ELF-1 (cell line): ENCODE data around the gene RHEB.

Source experiments
- DNase-seq: peaks from one replicate; pipeline ENCODE4 v3.0.0-alpha.2; 2016; ENCODE audit warnings: low read depth, low spot score

RHEB gene

DNA sequence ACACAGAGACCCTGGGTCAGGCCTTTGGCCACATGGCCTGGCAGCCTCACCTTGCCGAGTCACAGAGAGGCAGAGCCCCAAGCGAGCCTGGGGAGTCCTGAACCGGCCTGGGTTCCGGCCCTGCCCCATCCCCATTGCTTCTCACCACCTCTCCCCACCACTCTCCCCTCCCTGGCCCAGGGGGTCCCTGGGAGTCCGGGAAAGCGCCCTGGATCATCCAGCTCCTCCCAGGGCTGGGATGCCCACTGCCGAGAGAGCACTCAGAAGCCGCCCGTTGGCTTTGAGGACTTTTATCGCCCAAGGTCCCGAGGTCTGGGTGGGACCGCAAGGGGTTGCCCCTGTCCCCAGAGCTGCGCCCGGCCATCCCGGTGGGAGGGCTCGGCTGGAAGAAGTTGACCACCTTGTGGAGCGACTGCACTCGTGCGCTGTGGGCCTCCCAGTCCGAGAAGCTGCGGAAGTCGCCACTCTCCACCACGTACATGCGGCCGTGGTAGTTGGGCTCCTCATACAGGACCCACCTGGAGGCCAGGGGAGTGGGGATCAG is 87.9 kb downstream of the RHEB start:
- no peak for DNase-seq

DNA sequence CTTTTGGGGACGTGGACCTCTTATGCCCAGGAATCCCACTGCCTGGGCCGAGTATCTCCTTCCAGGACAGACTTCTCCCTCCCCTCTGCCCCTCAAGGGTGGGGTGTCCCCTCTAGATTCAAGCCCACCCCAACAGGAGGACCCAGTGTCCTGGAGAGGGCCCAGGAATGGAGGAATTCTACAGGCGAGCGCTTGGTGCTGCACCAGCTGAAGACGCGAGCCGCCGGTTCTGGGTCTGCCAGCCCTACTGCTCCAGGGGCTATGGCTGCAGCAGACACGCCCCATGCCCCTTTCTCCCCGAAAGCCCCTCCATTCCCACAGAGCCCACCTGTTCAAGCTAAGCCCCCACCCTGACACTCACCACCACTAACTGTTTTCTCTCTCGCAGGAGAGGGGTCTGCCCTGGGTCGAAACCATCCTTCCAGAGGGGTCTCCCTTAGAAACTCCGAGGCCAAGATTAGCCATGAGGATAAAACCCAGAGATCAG is 88.4 kb downstream of the RHEB start:
- no peak for DNase-seq

DNA sequence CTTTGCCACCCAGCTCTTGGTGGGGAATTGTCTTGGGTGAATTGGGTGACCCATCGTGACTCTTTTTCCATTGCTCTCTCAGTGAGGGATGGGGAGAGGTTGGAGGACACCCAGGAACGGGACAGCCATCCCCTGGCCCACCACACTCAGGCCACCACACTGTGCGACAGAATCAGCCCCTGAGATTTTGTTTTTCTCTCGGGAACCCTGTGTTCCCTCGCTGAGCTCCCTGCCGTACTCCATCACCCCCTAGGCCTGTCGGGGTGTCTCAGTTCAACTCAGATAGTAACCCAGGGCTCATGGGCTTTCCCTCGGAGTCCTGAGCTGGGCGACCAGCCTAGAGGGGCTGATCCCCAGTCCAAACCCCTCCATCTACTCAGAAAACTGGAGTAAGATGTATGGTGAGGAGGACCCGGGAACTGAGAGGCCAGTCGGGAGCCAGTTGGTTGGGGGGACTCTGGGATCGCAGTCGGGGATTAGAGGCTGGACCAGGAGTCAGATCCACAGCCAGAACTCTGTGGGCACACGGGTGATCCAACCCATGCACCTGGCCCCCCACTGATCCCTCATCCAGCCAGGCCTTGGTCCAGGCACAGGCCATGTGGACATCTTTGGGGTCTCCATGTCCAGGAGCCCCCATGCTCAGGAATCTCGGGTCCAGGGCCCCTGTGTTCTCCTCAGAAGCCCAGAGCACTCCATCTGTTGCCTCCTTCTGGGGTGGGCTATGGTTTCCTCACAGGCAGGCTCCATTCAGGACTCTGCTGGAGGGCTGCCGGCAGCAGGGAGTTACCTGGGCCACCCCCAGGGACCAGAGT is 89.1 kb downstream of the RHEB start:
- no peak for DNase-seq

DNA sequence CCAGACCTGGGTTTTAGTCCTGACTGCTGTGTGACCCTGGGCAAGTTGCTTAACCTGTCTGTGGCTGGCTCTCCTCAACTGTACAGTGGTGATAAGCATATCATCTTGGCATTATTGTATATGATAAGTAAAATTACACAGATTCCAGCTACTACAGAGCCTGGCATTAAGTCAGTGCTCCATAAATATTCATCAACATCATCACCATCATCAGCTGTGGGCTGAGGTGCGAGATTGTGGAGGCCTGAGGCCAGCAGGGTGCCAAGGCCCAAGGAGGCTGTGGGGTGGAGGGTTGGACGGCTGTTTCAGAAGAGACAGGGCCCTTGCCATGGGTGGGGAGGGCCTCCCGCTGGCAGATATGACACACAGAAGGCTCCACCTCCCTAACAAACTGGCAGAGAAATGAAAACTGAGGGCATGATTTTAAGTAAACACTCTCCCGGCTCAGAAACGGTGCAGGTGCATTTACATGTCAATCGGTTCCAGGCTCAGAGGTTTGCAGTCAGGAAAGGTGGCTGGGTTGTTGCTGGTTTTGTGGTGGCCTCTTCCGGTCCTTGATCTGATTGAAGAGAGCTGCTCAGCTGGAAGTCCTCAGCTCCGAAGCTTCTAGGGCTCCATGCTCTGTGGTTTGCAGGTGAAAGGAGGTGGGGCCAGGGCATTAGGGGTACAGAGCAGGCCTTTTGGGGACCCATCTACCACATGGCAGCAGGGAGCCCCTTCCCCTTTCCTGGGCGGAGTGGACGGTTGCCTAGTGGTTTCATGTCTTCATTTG is 89.9 kb downstream of the RHEB start:
- peak; percentile 66 for DNase-seq

DNA sequence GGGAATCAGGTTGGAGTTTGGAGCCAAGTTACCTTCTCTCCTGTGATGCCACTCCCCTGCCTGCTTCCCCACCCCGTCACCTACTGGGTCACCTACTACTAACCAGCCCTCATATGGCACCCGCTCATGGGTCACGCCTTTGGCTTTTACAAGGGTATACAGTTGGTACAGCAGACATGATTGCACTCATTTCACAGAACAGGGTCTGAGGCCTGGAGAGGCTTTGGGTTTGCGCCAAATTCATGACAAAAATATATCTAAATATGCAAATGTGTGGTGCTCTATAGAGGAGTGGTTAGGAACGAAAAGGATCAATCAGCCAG is 90.5 kb downstream of the RHEB start:
- no peak for DNase-seq

DNA sequence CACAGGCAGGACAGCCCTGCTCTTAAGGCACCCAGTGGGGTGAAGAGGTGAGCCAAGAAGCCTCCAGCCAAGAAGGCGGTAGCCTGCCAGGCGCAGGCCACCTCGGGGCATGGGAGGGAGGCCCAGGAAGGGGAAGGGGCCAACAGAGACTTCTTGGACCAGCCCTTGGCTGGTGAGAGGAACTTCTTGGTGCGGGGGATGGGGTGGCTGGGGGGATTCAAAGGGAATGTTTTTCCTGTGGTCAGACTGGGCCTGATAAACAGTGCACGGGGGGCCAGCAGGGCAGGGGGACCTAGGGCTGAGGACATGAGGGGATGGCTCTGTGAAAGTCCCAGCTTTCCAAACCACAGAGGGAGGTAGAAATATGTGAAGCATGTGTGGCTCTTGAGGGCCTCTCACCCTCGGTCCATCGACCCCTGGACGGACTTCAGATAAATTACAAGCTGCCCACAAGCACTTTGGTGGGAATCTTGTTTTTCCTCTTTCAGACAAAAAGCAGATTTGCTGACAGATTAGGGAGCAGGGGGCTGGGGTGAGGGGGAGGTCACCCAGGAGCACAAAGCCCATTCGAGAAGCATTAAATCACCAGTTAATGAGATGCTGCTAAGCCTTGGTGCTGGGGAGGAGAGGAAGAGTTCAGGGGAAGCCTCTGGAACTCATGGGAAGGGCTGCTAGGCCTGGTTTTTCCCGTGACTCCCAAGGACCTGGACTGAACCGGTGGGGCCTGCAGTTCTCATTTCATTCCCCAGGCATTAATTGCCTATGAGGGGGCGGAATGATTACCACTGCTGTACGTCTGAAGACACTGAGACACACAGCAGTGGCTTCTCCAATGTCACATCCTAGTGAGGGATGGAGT is 91.1 kb downstream of the RHEB start:
- peak; percentile 94 for DNase-seq

DNA sequence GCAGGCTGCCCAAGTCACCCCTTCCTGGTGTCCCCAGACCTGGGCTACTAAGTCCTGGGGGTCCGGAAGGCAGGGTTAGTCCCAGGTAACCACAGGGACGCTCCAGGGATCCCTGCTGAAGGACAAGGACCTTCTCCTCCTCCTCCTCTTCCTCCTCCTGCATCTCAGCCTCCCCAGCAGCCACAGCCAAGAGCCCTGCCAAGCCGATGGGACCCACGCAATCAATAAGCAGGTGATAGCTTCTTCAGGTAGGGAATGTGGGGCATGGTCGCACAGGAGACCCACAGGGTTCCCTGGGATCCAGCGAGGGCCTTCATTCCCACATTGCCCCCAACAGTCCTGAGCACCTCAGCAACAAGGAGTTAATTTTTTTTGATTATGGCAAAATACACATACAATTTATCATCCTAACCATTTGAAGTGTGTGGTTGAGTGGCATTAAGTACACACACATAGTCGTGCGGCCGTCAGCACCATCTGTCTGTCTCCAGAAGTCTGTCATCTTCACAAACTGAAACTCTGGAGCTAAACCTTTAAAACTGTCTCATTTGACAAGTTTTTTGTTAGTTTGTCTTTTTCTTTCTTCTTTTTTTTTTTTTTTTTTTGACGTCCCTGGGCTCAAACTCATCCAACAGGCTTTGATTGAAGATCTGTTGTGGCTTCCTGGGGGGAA is 91.9 kb downstream of the RHEB start:
- DNase-seq: no peak

DNA sequence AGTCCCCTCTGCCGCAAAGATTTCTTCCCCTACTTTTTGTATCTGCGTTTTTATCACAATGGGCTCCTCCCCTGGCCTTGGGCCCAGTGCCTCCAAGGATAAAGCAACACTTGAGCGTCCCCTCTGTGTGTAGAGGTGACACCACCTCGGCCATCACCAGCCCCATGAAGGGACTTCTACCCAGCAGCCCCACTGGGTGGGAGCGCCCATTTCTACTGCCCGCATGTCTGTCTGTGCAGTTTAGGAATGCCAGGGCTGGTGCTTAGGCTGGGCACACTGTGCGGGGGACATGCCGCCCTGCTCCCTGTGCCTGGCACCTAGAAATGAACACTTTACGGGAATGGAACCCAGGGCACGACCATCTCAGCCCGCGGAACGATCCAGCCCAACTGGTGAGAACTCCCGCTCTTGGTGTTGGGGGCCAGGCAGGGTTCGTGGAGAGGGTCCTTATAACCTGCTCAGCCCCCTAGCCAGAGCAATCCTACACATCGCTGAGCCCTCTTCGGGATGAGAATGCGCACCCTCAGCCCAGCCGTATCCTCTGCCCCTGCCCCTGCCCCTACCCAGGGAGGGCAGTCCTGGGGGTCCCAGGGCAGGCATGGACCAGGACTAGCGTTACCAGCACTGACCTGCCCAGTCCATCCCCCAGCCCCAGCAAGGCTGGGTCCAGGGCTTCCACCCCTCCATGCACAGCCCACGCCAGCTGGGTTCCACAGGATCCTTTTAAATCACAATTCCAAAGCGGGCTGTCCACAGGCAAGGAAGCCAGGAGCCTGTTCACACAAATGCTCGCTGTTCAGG is 92.6 kb downstream of the RHEB start:
- no peak for DNase-seq

DNA sequence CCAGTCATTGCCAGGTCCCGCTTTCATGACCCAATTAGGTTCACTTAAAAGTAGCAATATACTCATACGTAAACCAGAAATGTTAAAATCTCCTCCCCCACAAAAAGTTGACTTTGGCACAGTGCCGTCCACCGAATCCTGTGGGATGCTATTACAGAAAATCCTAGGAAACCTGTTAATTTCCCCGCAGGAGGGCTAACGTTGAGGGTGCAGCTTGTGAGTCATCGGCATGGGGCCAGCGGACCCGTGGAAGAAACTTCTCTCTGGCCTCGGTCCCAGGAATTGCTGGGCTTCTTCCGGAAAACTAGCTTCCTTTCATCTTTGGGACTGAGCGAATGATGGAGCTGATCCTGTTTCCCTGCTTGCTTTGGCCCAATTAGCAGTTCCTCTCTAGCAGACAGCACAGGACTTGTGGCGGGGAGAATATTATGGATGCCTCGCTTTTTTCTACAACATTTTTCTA is 93.2 kb downstream of the RHEB start:
- DNase-seq: peak; percentile 44

DNA sequence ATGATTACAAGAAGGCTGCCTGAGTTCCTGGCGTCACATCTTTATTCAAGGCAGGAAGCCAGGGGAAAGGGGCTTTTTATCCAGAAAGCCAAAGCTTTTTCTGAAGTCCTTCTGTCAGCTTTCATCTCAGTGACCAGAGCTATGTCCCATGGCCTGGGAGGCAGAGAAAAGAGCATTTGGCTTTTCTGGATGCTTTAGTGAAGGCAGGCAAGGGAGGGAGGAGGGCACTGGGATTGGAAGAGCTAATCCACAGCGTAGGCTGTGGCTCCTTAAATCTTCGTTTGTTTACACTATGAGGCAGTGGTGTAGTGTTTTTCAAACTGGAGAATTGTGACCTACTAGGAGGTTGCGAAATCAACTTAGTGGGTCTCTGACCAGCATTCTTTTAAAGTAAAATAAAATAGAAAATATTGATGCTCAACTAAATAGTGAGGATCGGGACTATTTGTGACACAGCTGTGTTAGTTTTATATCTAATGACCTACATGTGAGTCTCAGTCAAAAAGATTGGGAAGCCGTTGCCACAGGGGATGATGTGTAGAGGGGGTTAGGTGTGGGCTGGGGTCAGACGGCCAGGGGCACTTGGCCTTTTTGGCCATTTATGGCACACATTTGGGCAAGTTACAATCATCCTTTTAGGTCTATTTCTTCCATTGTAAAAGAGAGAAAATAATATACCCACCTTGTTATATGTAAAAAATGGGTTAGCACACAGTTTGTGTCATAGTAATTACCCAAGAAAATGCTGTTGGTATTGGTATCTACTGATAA is 93.8 kb downstream of the RHEB start:
- peak; percentile 41 for DNase-seq

DNA sequence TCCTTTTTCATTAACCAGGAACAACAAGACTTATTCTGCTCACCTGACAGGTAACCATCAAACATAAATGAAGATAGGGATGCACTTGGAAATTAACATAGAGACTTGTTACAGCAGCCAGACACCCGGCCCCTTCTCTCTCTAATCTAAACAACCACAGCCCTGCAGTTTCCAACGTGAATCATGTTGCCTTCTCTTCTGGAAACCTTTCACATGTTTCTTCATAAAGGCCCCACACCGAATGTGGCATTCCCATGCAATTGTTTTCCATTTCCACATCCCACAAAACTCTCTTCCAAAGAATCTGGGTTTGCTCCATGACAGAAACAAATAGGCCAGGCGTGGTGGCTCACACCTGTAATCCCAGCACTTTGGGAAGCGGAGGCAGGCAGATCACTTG is 94.9 kb downstream of the RHEB start:
- no peak for DNase-seq

DNA sequence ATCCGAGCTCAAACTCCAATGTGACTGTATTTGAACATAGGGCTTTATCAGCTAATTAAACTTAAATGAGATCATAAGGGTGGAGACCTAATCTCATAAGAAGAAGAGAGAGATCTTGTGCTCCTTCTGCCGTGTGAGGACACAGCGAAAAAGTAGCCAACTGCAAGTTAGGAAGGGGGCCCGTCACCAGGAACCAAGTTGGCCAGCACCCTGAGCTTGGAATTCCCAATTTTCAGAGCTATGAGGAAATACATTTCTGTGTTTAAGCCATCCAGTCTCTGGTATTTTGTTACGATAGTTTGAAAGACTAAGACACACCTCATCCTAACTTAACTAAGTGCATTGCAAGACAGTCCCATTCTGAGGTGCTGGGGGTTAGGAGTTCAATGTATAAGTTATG is 95.8 kb downstream of the RHEB start:
- no peak for DNase-seq

DNA sequence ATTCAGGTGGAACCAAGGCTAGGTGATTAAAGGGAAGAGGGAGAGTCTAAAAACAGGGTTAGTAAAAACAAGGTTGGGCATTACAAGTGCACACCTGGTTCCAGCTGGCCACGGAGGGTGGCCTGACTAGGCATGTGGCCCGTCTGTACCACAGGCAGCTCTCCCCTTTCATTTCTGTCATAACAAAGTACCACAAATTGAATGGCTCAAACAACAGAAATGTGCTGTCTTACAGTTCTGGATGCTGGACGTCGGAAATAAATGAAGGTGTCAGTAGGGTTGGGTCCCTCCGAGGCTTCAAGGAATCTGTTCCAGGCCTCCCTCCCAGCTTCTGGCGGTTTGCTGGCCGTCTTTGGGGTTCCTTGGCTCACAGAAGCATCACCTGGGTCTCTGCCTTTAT is 96.5 kb downstream of the RHEB start:
- DNase-seq: no peak

DNA sequence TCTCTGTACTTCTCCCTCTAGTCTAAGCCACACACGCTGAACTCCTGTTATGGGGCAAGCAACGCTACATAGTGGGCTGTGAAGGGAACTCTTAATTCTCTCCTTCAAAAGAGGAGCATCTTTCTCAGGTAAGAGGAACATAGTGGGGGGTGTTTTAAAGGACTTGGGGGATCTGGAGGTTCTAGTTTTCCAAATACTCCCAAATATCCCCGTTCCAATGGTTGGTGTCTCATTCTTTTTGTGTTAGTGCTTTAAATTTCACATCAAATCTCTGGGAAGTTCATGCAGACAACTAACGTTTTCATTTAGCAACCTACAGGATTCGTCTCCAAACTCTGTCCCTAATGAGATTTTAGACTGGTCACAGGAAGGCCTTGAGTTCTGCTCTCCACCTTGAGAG is 97.5 kb downstream of the RHEB start:
- DNase-seq: no peak

DNA sequence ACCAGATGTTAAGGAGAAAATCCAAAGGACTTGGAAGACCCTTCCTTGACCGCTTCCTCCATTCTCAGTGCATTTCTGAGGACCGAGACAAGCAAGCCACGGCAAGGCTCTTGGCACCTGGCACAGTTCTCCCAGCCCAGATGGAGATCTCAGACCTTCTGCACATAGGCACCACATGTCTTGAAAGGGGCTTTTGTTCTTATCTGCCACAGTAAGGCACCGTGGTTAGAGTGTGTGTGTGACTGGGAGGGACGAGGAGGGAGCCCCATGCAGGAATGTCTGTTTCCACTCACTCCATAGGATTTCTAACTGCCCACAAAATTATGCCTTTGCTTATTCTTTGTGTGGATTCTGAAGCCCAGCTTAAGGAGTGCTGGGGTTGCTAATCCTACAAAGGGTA is 99.6 kb downstream of the RHEB start:
- no peak for DNase-seq

DNA sequence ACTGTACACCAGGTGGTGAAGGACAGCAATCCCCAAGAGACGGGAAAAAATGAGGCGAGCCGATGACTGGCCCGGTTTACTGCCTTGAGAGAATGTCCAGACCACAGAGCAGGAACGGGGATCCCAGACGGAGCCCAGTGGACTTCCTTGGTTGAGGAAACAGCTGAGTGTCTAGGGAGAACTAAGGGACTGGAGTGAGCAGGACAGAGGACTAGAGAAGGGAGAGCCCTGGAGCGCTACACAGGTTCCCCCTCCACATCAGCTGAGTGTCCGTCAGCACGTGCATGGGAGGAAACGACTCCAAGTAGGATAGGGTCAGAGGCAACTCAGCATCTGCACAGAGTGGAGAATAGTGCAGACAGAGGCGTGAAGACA is 102.8 kb downstream of the RHEB start:
- DNase-seq: no peak

DNA sequence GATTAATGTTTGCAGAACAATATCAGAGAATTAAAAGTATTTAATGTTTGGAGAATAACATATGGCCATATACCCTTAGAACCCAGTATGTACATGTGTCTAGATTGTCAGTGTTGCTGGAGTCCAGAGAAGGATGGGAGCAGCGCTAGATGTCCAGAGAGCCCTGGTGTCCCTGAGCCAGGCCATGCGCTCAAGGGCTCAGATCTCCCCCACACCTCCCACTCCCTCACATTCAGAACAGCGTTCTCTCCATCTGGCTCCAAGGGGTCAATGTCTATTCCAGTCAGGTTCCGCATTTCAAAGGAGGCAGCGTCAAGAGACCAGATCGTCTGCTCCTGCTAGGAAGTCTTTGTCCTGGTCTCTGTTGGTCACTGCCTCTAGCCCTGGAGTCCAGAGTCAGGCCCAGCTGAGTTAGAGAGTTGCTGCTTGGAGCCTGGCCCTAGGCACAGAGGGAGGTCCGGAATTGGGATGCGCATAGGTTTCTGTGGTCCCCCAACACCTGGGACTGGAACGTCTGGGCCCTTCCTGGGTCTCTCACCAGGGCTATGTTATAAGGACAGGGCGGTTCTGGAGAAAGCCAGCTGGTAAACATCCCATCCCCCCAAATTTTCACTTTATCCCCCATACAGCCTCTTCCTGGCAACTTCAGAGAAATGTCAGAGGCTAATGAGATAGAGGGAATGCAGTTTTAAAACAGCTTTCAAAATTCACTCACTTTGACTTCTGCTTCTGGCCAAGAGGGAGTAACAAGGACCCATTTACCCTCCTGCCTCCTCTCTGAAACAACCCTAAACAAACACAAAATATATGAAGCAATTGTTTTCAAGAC is 103.4 kb downstream of the RHEB start:
- no peak for DNase-seq
